Caco-2 (cell line): ENCODE measurements around the gene ADAMTS9. TPM values are rescaled to one million over a fixed set of nuclear protein-coding genes. Genes with fewer than 3 reads are reported as not detected.

Experiments
- BruUV-seq: library from RNA; stranded (reverse); fragments of 400-500 nt; replicated peaks from 2 replicates; lab custom pipeline; 2021; lab: Mats Ljungman, UMichigan
- CTCF ChIA-PET: fragments of 300-600 bp; sonication (Branson Sonifier 250); formaldehyde crosslinking; loops from one replicate; lab custom pipeline; 2022; ENCODE audit warnings: antibody characterized with exemption; lab: Charles Lee
- POLR2A ChIA-PET: fragments of 300-600 bp; sonication (Branson Sonifier 250); formaldehyde crosslinking; loops from one replicate; lab custom pipeline; 2022; ENCODE audit warnings: antibody characterized with exemption; lab: Charles Lee
- DNase-seq, 2 experiments: peaks; one replicate each; pipeline versions ENCODE4 v3.0.0 to v3.0.0-alpha.2; 2020 to 2022
- H3K27me3 ChIP-seq: replicated peaks from 2 replicates; pipeline ENCODE4 v1.6.0; 2011; ENCODE audit warnings: low read length; ENCODE audit not compliant: control insufficient read depth, insufficient read depth
- H3K36me3 ChIP-seq: 2 replicates; pipeline ENCODE4 v1.5.1; 2011; ENCODE audit warnings: low read length; ENCODE audit not compliant: control insufficient read depth, insufficient read depth
- H3K4me1 ChIP-seq: fragments of 250-450 bp; sonication (Bioruptor Pico); 2 replicates; pipeline ENCODE4 v1.5.1; 2020; ENCODE audit warnings: mild to moderate bottlenecking
- H3K4me3 ChIP-seq: 2 replicates; pipeline ENCODE4 v1.5.1; 2011; ENCODE audit warnings: low read depth, mild to moderate bottlenecking, control low read depth, low read length
- H3K9me3 ChIP-seq: fragments of 250-450 bp; sonication (Bioruptor Pico); 2 replicates; pipeline ENCODE4 v1.5.1; 2020; ENCODE audit warnings: mild to moderate bottlenecking, moderate library complexity
- H3K27ac Mint-ChIP-seq: one replicate; pipeline ENCODE4 v1.8.0; 2022; ENCODE audit warnings: mixed read lengths; ENCODE audit not compliant: unreplicated experiment
- H3K27me3 Mint-ChIP-seq: one replicate; pipeline ENCODE4 v1.8.0; 2022; ENCODE audit warnings: mixed read lengths; ENCODE audit not compliant: insufficient read depth, unreplicated experiment
- H3K36me3 Mint-ChIP-seq: one replicate; pipeline ENCODE4 v1.8.0; 2022; ENCODE audit warnings: mild to moderate bottlenecking, mixed read lengths; ENCODE audit not compliant: insufficient read depth, unreplicated experiment
- H3K4me1 Mint-ChIP-seq: one replicate; pipeline ENCODE4 v1.8.0; 2022; ENCODE audit warnings: low read depth, mixed read lengths; ENCODE audit not compliant: unreplicated experiment
- H3K4me3 Mint-ChIP-seq: one replicate; pipeline ENCODE4 v1.8.0; 2022; ENCODE audit warnings: mild to moderate bottlenecking, moderate library complexity, mixed read lengths; ENCODE audit not compliant: unreplicated experiment
- H3K9me3 Mint-ChIP-seq: one replicate; pipeline ENCODE4 v1.8.0; 2022; ENCODE audit warnings: mixed read lengths; ENCODE audit not compliant: unreplicated experiment
- intact Hi-C: fragments of 100-400 bp; cut with micrococcal nuclease; formaldehyde crosslinking; loops from one replicate; pipeline ENCODE4 v1.10.0; 2022; ENCODE audit not compliant: unreplicated experiment
- total RNA-seq: library from RNA; stranded (reverse); gene quantifications from 2 replicates; pipeline ENCODE4 v1.2.3, GENCODE V29; 2022
- TF ChIP-seq, protein P1 (sequence below), 2 experiments: fragments of 200-600 bp in 1 of 2; IDR thresholded peaks; 1 replicate in 1 of 2; 2 replicates in 1 of 2; pipeline versions ENCODE4 v1.5.1 to v1.8.0; 2011 to 2022; ENCODE audit warnings: antibody characterized with exemption in 1 of 2, control low read depth in 1 of 2, inconsistent platforms in 1 of 2, low read depth in 1 of 2, low read length in 1 of 2, mild to moderate bottlenecking in 1 of 2, moderate library complexity in 1 of 2; ENCODE audit not compliant: insufficient read depth in 1 of 2, severe bottlenecking in 1 of 2, unreplicated experiment in 1 of 2

ADAMTS9 gene
- total RNA-seq, 1 experiment from 2014 or later = 4.0 TPM

DNA sequence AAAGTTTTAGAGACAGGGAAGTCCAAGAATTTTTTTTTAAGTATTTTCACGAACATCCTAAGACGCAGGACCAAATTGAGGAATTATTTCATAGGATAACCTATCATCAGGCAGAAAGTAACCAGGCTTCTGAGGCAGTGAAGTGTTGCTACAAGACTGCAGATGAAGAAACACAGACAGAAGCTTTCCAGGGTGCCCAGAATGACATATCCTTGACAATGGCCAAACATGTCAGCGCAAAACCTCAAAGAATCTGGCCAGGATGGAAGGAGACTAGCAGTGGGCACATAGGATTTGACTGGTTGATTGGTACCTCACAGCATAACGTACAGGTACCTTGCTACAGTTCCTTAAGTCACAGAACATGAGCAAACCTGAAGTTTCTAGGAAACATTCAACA lies 7.5 kb downstream of the ADAMTS9 start:
- no peaks in the 10 kb centered on the region for H3K36me3 ChIP-seq
- H3K27ac Mint-ChIP-seq = no peak overlapping the region
- no peak overlapping the region for H3K4me3 ChIP-seq
- BruUV-seq = no TSS peak
- CTCF ChIA-PET = no interaction called here
- H3K27me3 ChIP-seq = no peaks in the 10 kb centered on the region
- peaks cover 3% of the 10 kb centered on the region for H3K27me3 Mint-ChIP-seq
- H3K9me3 Mint-ChIP-seq = no peaks in the 10 kb centered on the region
- intact Hi-C loops = loop anchor here (10.0 kb wide), 2 partner anchors 404 to 734 kb away; no protein-coding TSS in a partner anchor
- DNase-seq = no peak
- H3K4me3 Mint-ChIP-seq = no peak overlapping the region
- no peaks in the 10 kb centered on the region; the same call in 1 of the 2 replicates for H3K4me1 ChIP-seq
- POLR2A ChIA-PET = no interaction called here
- no peaks in the 10 kb centered on the region for H3K9me3 ChIP-seq
- no peaks in the 10 kb centered on the region for H3K36me3 Mint-ChIP-seq
- TF ChIP-seq, protein P1, sequence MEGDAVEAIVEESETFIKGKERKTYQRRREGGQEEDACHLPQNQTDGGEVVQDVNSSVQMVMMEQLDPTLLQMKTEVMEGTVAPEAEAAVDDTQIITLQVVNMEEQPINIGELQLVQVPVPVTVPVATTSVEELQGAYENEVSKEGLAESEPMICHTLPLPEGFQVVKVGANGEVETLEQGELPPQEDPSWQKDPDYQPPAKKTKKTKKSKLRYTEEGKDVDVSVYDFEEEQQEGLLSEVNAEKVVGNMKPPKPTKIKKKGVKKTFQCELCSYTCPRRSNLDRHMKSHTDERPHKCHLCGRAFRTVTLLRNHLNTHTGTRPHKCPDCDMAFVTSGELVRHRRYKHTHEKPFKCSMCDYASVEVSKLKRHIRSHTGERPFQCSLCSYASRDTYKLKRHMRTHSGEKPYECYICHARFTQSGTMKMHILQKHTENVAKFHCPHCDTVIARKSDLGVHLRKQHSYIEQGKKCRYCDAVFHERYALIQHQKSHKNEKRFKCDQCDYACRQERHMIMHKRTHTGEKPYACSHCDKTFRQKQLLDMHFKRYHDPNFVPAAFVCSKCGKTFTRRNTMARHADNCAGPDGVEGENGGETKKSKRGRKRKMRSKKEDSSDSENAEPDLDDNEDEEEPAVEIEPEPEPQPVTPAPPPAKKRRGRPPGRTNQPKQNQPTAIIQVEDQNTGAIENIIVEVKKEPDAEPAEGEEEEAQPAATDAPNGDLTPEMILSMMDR (IDR thresholded peaks at IDR 0.05; ENCODE audit: insufficient read depth in 1 of 2, low read depth in 1 of 2, low read length in 1 of 2, severe bottlenecking in 1 of 2, unreplicated experiment in 1 of 2) = no peak
- no peaks in the 10 kb centered on the region for H3K4me1 Mint-ChIP-seq

DNA sequence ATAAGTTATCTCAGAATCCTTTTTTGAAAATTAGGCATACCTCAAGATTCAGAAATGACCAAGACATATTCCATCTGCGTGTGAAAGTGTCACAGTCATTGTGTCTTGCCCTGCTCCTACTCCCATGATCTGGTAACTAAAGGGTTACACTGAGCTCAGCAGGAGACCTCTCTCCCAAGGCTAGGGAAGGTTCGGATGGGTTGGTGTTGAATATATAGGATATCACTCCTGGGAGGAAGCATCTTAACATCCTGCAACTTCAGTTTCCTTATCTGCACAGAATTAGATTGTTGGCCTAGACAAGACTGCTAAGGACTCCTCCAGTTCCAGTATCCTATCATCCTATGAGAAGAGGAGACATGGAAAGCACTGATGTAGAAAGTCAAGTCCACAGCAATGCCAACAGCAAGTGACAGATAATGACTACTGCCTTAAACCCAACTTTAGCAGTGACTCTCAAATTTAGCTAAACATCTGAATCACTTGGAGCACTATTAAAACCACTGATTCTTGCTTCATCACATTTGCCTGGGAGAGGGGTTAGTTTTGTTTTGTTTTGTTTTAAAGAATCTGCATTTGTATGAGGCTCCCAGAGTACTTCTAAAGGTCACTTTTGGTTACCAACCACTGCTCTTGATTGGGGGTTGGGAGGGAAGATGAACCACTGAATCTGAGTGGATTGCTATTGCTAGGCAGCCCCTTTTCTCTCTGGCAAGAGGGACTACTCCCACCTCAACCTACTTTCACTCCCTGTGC lies 9.7 kb downstream of the ADAMTS9 start:
- Mint-ChIP-seq H3K36me3 (no peaks in the 10 kb centered on the region), H3K9me3 (no peaks in the 10 kb centered on the region), H3K4me1 (peaks cover 7% of the 10 kb centered on the region), H3K4me3 (no peak overlapping the region), H3K27ac (no peak overlapping the region), H3K27me3 (no peaks in the 10 kb centered on the region)
- no peak for DNase-seq
- no peaks in the 10 kb centered on the region for H3K27me3 ChIP-seq
- H3K36me3 ChIP-seq = no peaks in the 10 kb centered on the region
- POLR2A ChIA-PET = no interaction called here
- no TSS peak for BruUV-seq
- intact Hi-C loops = no loop called here
- H3K4me1 ChIP-seq = peaks cover 15% of the 10 kb centered on the region
- H3K4me3 ChIP-seq = no peak overlapping the region
- TF ChIP-seq, protein P1 (IDR thresholded peaks at IDR 0.05; ENCODE audit: insufficient read depth in 1 of 2, low read depth in 1 of 2, low read length in 1 of 2, severe bottlenecking in 1 of 2, unreplicated experiment in 1 of 2) = no peak
- CTCF ChIA-PET = no interaction called here
- H3K9me3 ChIP-seq = no peaks in the 10 kb centered on the region

DNA sequence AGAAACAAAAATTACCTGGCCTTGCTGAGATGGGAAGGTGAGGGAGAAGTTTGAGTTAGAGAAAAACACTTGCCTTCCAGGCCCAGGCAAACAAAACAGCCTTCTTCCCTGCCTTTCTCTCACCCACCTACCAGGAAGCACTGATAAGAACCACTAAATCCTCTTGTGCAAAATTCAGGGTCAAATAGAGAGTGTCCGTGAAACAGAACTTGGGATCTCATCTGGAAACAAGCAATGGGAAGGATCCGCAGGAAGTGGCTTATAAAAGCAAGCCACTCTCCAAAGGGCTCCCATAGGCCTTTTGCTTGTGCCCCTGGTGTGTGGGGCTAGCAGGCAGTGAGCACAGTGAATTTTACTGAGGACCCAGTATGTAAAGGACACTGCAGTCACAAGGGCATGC lies 11.0 kb downstream of the ADAMTS9 start:
- BruUV-seq = no TSS peak
- POLR2A ChIA-PET = no interaction called here
- no peak for DNase-seq
- Histone ChIP-seq H3K4me1 (peaks cover 15% of the 10 kb centered on the region), H3K9me3 (no peaks in the 10 kb centered on the region), H3K4me3 (no peak overlapping the region), H3K36me3 (no peaks in the 10 kb centered on the region), H3K27me3 (no peaks in the 10 kb centered on the region)
- no peak overlapping the region for H3K27ac Mint-ChIP-seq
- H3K36me3 Mint-ChIP-seq = no peaks in the 10 kb centered on the region
- CTCF ChIA-PET = no interaction called here
- no peak overlapping the region for H3K4me3 Mint-ChIP-seq
- TF ChIP-seq, protein P1 (IDR thresholded peaks at IDR 0.05; ENCODE audit: insufficient read depth in 1 of 2, low read depth in 1 of 2, low read length in 1 of 2, severe bottlenecking in 1 of 2, unreplicated experiment in 1 of 2) = no peak
- peaks cover 7% of the 10 kb centered on the region for H3K4me1 Mint-ChIP-seq
- H3K9me3 Mint-ChIP-seq = no peaks in the 10 kb centered on the region
- H3K27me3 Mint-ChIP-seq = no peaks in the 10 kb centered on the region
- intact Hi-C loops = no loop called here
